GM13976 (cell line): Measurements from ENCODE around the gene PHF14.

Experiments
- DNase-seq: peaks from one replicate; pipeline ENCODE4 v3.0.0; 2012; ENCODE audit warnings: low spot score
- in situ Hi-C: fragments of 300-500 bp; cut with MboI; formaldehyde crosslinking; loops from one replicate; pipeline ENCODE4 v1.12.0; 2022; ENCODE audit warnings: low sequenced_read_pairs, mixed read lengths, inconsistent platforms; ENCODE audit not compliant: unreplicated experiment
- TF ChIP-seq, protein P1 (sequence below): IDR thresholded peaks from 2 replicates; pipeline ENCODE4 v1.5.1; 2012; ENCODE audit warnings: borderline replicate concordance, mild to moderate bottlenecking; ENCODE audit not compliant: insufficient read depth; ENCODE audit errors: extremely low read depth, missing control alignments, control extremely low read depth

Gene PHF14

DNA sequence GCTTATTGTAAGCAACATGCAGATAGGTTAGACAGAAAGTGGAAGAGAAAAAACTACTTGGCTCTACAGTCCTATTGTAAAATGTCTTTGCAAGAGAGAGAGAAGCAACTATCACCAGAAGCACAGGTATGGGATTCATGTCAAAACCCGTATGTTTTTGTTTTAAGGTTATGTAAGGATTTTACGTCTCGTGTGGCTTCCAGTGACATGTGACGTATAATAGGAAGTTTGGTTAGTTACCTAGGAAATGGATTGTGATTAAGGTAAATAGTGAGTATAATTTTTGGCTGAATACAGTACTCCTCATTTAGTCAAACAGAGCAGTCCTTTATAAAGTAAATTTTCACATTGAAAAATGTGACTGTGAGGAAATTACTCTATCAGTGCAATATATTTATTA, 62.0 kb downstream of the PHF14 start:
- in situ Hi-C loops: no loop called here

DNA sequence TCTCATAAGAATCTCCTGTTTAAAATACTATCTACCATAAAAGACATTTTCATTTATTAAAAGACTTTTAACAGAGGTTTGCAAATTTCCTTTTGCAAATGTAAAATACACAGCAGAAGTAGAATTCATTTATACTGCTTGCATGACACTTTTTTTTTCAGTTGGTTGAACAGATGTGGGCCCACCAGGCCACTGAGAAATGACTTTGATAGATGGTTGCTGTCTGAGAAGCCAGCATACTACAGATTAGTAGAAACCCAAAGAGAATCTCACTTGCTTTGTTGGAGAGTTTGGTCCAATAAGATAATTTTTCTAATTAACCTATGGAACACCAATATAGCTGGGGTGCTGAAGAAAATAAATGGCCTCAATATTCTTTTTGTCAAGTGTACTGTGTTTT, 66.3 kb downstream of the PHF14 start:
- no peak for DNase-seq
- TF ChIP-seq, protein P1, sequence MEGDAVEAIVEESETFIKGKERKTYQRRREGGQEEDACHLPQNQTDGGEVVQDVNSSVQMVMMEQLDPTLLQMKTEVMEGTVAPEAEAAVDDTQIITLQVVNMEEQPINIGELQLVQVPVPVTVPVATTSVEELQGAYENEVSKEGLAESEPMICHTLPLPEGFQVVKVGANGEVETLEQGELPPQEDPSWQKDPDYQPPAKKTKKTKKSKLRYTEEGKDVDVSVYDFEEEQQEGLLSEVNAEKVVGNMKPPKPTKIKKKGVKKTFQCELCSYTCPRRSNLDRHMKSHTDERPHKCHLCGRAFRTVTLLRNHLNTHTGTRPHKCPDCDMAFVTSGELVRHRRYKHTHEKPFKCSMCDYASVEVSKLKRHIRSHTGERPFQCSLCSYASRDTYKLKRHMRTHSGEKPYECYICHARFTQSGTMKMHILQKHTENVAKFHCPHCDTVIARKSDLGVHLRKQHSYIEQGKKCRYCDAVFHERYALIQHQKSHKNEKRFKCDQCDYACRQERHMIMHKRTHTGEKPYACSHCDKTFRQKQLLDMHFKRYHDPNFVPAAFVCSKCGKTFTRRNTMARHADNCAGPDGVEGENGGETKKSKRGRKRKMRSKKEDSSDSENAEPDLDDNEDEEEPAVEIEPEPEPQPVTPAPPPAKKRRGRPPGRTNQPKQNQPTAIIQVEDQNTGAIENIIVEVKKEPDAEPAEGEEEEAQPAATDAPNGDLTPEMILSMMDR: no peak
- in situ Hi-C loops: no loop called here

More for the DNA sequence above, 62.0 kb downstream of the PHF14 start:
- DNase-seq: no peak
- TF ChIP-seq, protein P1: no peak

- TF ChIP-seq, protein P1: no peak
- in situ Hi-C loops: no loop called here
- DNase-seq: no peak
Measured at GRCh38 chr7:11054033-11054432, 80.4 kb downstream of the PHF14 start.

DNA sequence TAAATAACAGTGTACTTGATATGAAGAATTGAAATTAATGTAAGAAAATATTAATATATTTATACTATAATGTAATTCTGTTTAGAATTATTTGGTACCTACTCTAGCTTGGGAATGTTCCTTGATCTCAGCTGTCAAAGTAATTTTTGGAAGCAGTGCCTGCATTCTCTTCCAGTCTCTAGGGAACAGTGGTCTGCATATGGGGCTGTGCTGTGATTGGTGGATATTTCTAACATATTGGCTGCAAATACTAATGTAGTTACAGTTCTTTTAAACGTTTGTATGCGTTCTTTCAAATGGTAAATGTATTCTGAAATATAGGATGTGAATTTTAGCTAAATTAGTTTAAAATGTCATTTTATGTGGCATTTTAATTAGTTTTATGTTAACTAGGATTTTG, 87.2 kb downstream of the PHF14 start:
- DNase-seq: no peak
- TF ChIP-seq, protein P1: no peak
- in situ Hi-C loops: no loop called here

DNA sequence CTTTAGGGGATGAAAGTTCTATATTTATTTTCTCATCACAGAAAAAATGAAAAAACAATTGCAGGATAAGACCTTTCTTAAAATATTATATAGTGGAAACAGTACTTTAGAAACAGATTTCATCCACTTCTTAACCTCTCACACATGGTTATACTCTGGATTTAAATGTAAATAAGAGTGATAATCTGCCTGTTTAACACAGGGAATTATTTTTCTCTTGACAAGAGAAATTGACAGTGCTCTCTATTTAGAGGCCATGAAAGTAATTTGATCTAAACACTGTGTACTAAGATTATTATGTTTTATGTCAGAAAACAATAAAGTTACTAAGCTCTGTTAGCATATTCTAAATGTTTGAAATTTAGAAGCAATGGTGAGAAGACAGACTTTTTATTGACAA, 88.4 kb downstream of the PHF14 start:
- in situ Hi-C loops: no loop called here
- TF ChIP-seq, protein P1: no peak
- DNase-seq: no peak

DNA sequence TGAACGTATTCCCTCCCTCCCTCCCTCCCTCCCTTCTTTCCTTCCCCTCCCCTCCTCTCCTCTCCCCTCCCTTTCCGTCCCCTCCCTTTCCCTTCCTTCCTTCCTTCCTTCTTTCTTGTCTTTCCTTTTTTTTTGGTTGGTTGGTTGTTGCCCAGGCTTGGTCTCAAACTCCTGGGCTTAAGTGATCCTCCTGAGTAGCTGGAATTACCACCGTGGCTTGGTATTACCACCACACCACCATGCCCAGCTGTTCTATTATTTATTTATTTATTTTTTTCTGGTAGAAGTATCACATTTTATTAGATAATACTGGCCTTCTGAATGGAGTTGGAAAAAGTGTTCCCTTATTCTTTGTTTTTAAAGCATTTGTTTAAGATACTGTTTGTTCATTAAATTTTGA, 95.9 kb downstream of the PHF14 start:
- TF ChIP-seq, protein P1: no peak
- in situ Hi-C loops: no loop called here
- no peak for DNase-seq

GRCh38 chr7:11077816-11078215, 104.1 kb downstream of the PHF14 start:
- TF ChIP-seq, protein P1: no peak
- in situ Hi-C loops: no loop called here
- DNase-seq: no peak
